ENCODE measurements around the gene CDH13.

DNA sequence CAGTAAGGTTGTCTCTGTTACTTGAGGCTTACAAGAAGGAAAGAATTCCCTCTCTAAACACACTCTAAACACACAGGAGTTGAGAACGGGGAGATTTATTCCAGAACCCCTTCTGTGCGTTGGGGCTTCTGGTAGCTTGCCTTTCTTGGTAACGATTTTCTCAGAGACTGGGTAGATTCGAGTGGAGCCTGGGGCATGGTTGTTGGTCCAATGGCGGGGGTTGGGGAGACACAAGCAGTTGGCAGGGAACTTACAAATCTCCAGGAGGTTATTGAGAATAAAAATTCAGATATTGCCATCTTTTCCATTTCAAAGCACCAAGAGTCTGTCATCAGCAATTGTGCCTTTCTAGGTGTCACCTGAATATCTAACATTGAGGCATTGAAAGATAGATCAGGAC is 251.7 kb downstream of the CDH13 start:
- TF ChIP-seq, protein P1, sequence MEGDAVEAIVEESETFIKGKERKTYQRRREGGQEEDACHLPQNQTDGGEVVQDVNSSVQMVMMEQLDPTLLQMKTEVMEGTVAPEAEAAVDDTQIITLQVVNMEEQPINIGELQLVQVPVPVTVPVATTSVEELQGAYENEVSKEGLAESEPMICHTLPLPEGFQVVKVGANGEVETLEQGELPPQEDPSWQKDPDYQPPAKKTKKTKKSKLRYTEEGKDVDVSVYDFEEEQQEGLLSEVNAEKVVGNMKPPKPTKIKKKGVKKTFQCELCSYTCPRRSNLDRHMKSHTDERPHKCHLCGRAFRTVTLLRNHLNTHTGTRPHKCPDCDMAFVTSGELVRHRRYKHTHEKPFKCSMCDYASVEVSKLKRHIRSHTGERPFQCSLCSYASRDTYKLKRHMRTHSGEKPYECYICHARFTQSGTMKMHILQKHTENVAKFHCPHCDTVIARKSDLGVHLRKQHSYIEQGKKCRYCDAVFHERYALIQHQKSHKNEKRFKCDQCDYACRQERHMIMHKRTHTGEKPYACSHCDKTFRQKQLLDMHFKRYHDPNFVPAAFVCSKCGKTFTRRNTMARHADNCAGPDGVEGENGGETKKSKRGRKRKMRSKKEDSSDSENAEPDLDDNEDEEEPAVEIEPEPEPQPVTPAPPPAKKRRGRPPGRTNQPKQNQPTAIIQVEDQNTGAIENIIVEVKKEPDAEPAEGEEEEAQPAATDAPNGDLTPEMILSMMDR (IDR thresholded peaks at IDR 0.05) = no peak
- no peak for TF ChIP-seq ZFX (IDR thresholded peaks at IDR 0.05; ENCODE audit: borderline replicate concordance)
